CD4-positive, CD25-positive, alpha-beta regulatory T cell (primary cell): ENCODE data around the gene FBXO22. TPM values are rescaled to one million over a fixed set of nuclear protein-coding genes. Genes with fewer than 3 reads are reported as not detected.
"Not testable (repeated sequence)": the region's sequence is repeated elsewhere in the genome, so short reads cannot be mapped to it uniquely, and the experiment has no call there.

Source experiments
- ATAC-seq, 2 donors: fragments of 150-1000 bp; cut with Tn5 transposase; one replicate each; pipeline ENCODE4 v1.10.0; 2021; ENCODE audit warnings: low read depth in 2 of 2, moderate number of reproducible peaks in 2 of 2, moderate library complexity in 1 of 2
- DNase-seq, 3 donors: peaks; one replicate each; pipeline versions ENCODE4 v3.0.0 to v3.0.0-alpha.2; 2012 to 2022; ENCODE audit warnings: mixed read lengths in 1 of 3
- H3K27ac ChIP-seq: one replicate; pipeline ENCODE4 v1.7.0; 2013; ENCODE audit warnings: mild to moderate bottlenecking, low read length; ENCODE audit not compliant: insufficient read depth, poor library complexity, severe bottlenecking
- H3K27me3 ChIP-seq: one replicate; pipeline ENCODE4 v1.7.0; 2013; ENCODE audit warnings: low read length; ENCODE audit not compliant: control insufficient read depth, insufficient read depth
- H3K36me3 ChIP-seq: one replicate; pipeline ENCODE4 v1.7.0; 2013; ENCODE audit warnings: mild to moderate bottlenecking, low read length, moderate library complexity; ENCODE audit not compliant: control insufficient read depth, insufficient read depth
- H3K4me1 ChIP-seq: 2 replicates; pipeline ENCODE4 v1.7.0; 2013; ENCODE audit warnings: mild to moderate bottlenecking, low read length; ENCODE audit not compliant: insufficient read depth, control insufficient read depth, poor library complexity, severe bottlenecking
- H3K4me3 ChIP-seq: one replicate; pipeline ENCODE4 v1.7.0; 2013; ENCODE audit warnings: low read depth, mild to moderate bottlenecking, low read length, moderate library complexity
- H3K9me3 ChIP-seq, 2 experiments: 1 replicate in 1 of 2; 2 replicates in 1 of 2; pipeline ENCODE4 v1.7.0; 2013; ENCODE audit warnings: low read length in 2 of 2, mild to moderate bottlenecking in 1 of 2, moderate library complexity in 1 of 2; ENCODE audit not compliant: control insufficient read depth in 2 of 2
- H3K27ac Mint-ChIP-seq, 3 donors: one replicate each; pipeline ENCODE4 v1.8.0; 2020 to 2022; ENCODE audit warnings: mild to moderate bottlenecking in 3 of 3, mixed read lengths in 3 of 3, moderate library complexity in 2 of 3
- H3K27me3 Mint-ChIP-seq: one replicate; pipeline ENCODE4 v1.8.0; 2022; ENCODE audit warnings: mild to moderate bottlenecking, mixed read lengths
- H3K36me3 Mint-ChIP-seq: one replicate; pipeline ENCODE4 v1.8.0; 2020; ENCODE audit warnings: mixed read lengths
- H3K4me1 Mint-ChIP-seq, 4 donors: one replicate each; pipeline ENCODE4 v1.8.0; 2020 to 2022; ENCODE audit warnings: mixed read lengths in 4 of 4, mild to moderate bottlenecking in 1 of 4
- H3K4me3 Mint-ChIP-seq, 4 donors: one replicate each; pipeline ENCODE4 v1.8.0; 2020 to 2022; ENCODE audit warnings: mild to moderate bottlenecking in 4 of 4, mixed read lengths in 4 of 4, moderate library complexity in 3 of 4
- H3K9me3 Mint-ChIP-seq, 7 donors: one replicate each; pipeline ENCODE4 v1.8.0; 2020 to 2022; ENCODE audit warnings: mixed read lengths in 7 of 7, mild to moderate bottlenecking in 3 of 7, moderate library complexity in 2 of 7
- polyA plus RNA-seq, 4 donors: library from polyadenylated mRNA; unstranded; fragments of 300-500 nt; fragmentation: Illumina TruSeq; gene quantifications; one replicate each; pipeline ENCODE4 v1.2.3, GENCODE V29; 2021
- total RNA-seq: library from RNA; stranded (reverse); gene quantifications from one replicate; pipeline ENCODE4 v1.2.3, GENCODE V29; 2022

The FBXO22 gene
- total and polyA plus RNA-seq, 5 donors from 2014 or later, result 11.3 to 27.3 (median 19.8) TPM

DNA sequence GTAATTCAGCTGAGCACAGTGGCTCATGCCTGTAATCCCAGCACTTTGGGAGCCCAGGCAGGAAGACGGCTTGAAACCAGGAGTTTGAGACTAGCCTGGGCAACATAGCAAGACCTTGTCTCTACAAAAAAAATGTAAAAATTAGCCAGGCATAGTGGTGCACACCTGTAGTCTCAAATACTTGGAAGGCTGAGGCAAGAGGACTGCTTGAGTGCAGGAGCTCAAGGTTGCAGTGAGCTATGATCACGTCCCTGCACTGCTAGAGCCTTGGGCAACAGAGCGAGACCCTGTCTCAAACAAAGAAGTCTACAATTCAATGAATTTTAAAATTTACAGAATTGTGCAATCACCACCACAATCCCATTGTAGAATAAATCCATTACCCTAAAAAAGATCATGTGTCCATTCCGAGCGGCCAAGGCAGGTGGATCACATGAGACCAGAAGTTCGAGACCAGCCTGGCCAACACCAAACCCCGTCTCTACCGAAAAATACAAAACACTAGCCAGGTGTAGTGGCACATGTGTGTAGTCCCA is 45.2 kb downstream of the FBXO22 start:
- ATAC-seq, result no peak
- Mint-ChIP-seq H3K9me3 (peaks cover 0 to 5% (median 0%) of the 10 kb centered on the region in 7 donors), H3K27ac (no peak overlapping the region), H3K4me1 (no peaks in the 10 kb centered on the region), H3K36me3 (no peaks in the 10 kb centered on the region), H3K27me3 (peaks cover 61% of the 10 kb centered on the region), H3K4me3 (no peak overlapping the region)
- DNase-seq, result no peak
- H3K4me3 ChIP-seq, result no peak overlapping the region
- no peaks in the 10 kb centered on the region for H3K4me1 ChIP-seq
- H3K27ac ChIP-seq, result no peak overlapping the region
- H3K36me3 ChIP-seq, result no peaks in the 10 kb centered on the region
- peaks cover 11% of the 10 kb centered on the region for H3K27me3 ChIP-seq
- H3K9me3 ChIP-seq, result no peaks in the 10 kb centered on the region

DNA sequence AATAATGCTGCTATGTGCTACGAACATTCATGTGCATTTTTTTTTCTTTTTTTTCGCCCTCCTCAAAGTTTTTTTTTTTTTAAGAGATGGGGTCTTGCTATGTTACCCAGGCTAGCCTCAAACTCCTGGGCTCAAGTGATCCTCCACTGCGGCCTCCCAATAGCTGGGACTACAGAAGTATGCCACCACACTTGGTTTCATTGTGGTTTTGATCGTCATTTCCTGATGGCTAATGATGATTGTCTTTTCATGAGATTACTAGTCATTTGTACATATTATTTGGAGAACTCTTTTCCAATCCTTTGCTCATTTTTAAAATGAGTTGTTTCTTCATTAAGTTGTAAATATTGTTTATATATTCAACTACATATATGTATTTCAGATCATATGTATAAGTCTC is 48.8 kb downstream of the FBXO22 start:
- Histone ChIP-seq H3K27ac (no peak overlapping the region), H3K36me3 (no peaks in the 10 kb centered on the region), H3K27me3 (peaks cover 12% of the 10 kb centered on the region), H3K4me3 (no peak overlapping the region), H3K4me1 (no peaks in the 10 kb centered on the region), H3K9me3 (no peaks in the 10 kb centered on the region)
- peak in 1 of 3 donors; percentile 7 for DNase-seq
- Mint-ChIP-seq H3K4me3 (no peak overlapping the region), H3K4me1 (peaks cover 0 to 6% (median 0%) of the 10 kb centered on the region in 4 donors), H3K27me3 (peaks cover 76% of the 10 kb centered on the region), H3K9me3 (peaks cover 0 to 5% (median 0%) of the 10 kb centered on the region in 7 donors), H3K27ac (no peak overlapping the region), H3K36me3 (no peaks in the 10 kb centered on the region)
- ATAC-seq, result no peak

DNA sequence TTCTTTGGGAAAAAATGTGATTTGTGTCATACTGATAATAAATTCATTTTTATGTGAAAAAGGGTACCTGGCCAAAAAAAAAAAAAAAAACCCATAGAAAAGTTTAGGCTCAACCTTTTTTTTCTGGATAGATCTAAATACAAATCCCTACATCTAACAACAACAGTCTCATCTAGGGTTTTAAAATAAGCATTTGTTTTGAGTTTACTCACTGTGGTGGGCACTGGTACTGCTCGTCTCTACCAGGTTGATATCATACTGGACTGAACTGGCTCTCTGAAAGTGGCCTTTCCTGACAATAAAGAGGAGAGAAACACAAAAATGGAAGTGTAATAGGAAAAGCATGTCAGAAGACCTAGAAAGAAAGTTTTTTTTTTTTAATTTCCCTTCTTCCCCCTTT is 52.0 kb downstream of the FBXO22 start:
- peaks cover 11% of the 10 kb centered on the region for H3K27me3 ChIP-seq
- Mint-ChIP-seq H3K9me3 (peaks cover 0 to 2% (median 0%) of the 10 kb centered on the region in 7 donors), H3K4me1 (peaks cover 0 to 6% (median 0%) of the 10 kb centered on the region in 4 donors), H3K4me3 (no peak overlapping the region), H3K27ac (no peak overlapping the region), H3K27me3 (peaks cover 63% of the 10 kb centered on the region), H3K36me3 (no peaks in the 10 kb centered on the region)
- DNase-seq, result no peak
- no peak overlapping the region for H3K27ac ChIP-seq
- H3K36me3 ChIP-seq, result no peaks in the 10 kb centered on the region
- no peaks in the 10 kb centered on the region for H3K4me1 ChIP-seq
- no peak overlapping the region for H3K4me3 ChIP-seq
- no peaks in the 10 kb centered on the region for H3K9me3 ChIP-seq
- no peak for ATAC-seq

DNA sequence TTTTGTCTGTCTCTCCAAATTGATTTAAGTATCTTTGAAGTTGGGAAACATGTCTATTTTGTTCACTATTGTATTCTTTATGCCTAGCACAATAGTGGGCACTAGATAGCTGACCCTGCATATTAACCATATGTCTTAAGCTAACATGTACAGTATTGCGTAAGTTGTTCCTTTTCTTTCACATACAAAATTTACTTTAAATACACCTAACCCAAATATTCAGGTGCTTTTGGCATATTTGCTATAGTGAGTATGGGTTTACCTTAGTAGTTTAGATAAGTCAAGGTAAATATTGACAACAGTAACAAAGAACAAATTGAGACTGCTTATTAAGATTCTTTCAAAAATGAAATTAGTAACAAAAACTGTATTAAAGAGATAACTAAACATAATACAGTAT is 57.7 kb downstream of the FBXO22 start:
- no peak for ATAC-seq
- H3K27me3 Mint-ChIP-seq, result peaks cover 40% of the 10 kb centered on the region
- H3K36me3 Mint-ChIP-seq, result no peaks in the 10 kb centered on the region
- H3K4me3 ChIP-seq, result no peak overlapping the region
- no peak overlapping the region for H3K4me3 Mint-ChIP-seq
- no peak for DNase-seq
- H3K36me3 ChIP-seq, result no peaks in the 10 kb centered on the region
- no peaks in the 10 kb centered on the region for H3K9me3 ChIP-seq
- no peaks in the 10 kb centered on the region for H3K4me1 ChIP-seq
- no peak overlapping the region for H3K27ac ChIP-seq
- H3K27me3 ChIP-seq, result peaks cover 2% of the 10 kb centered on the region
- peaks cover 0 to 2% (median 0%) of the 10 kb centered on the region in 7 donors for H3K9me3 Mint-ChIP-seq
- H3K27ac Mint-ChIP-seq, result no peak overlapping the region
- no peaks in the 10 kb centered on the region for H3K4me1 Mint-ChIP-seq

DNA sequence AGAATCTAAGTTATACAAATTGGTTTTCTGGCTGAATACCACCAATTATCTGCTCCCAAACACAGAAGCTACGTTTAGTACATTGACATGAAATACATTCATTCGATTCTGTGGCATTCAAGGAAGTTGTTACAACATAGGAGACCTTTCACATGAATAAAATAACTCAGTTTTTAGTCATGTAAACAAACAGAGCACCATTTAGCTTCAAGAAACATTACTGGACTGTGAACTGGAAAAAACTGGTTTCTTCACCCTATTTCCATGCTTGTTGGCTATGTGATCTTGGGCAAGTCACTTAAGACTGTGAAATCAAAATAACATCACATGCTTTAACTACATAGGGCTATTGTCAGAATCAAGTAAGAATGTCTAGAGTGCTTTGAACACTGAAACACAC is 62.4 kb downstream of the FBXO22 start:
- ATAC-seq, result no peak
- no peaks in the 10 kb centered on the region for H3K9me3 ChIP-seq
- DNase-seq, result no peak
- no peak overlapping the region for H3K27ac ChIP-seq
- no peak overlapping the region for H3K4me3 Mint-ChIP-seq
- H3K27ac Mint-ChIP-seq, result no peak overlapping the region
- no peaks in the 10 kb centered on the region for H3K27me3 ChIP-seq
- no peaks in the 10 kb centered on the region for H3K36me3 ChIP-seq
- H3K27me3 Mint-ChIP-seq, result peaks cover 20% of the 10 kb centered on the region
- peaks cover 0 to 2% (median 0%) of the 10 kb centered on the region in 7 donors for H3K9me3 Mint-ChIP-seq
- H3K4me1 Mint-ChIP-seq, result no peaks in the 10 kb centered on the region
- H3K4me1 ChIP-seq, result no peaks in the 10 kb centered on the region
- no peaks in the 10 kb centered on the region for H3K36me3 Mint-ChIP-seq
- H3K4me3 ChIP-seq, result no peak overlapping the region

DNA sequence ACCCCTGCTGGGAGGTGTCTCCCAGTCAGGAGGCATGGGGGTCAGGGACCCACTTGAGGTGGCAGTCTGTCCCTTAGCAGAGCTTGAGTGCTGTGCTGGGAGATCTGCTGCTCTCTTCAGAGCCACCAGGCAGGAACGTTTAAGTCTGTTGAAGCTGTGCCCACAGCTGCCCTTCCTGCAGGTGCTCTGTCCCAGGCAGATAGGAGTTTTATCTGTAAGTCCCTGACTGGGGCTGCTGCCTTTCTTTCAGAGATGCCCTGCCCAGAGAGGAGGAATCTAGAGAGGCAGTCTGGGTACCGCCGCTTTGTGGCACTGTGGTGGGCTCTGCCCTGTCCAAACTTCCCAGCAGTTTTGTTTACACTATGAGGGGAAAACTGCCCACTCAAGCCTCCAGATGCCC is 73.1 kb downstream of the FBXO22 start:
- H3K36me3 Mint-ChIP-seq, H3K9me3 ChIP-seq, H3K36me3 ChIP-seq, H3K4me1 ChIP-seq, H3K4me3 ChIP-seq, H3K27ac Mint-ChIP-seq, H3K4me3 Mint-ChIP-seq, DNase-seq, H3K9me3 Mint-ChIP-seq, ATAC-seq, H3K4me1 Mint-ChIP-seq, H3K27ac ChIP-seq: not testable (repeated sequence)
- H3K27me3 ChIP-seq, result peaks cover 26% of the 10 kb centered on the region
- H3K27me3 Mint-ChIP-seq, result peaks cover 53% of the 10 kb centered on the region

DNA sequence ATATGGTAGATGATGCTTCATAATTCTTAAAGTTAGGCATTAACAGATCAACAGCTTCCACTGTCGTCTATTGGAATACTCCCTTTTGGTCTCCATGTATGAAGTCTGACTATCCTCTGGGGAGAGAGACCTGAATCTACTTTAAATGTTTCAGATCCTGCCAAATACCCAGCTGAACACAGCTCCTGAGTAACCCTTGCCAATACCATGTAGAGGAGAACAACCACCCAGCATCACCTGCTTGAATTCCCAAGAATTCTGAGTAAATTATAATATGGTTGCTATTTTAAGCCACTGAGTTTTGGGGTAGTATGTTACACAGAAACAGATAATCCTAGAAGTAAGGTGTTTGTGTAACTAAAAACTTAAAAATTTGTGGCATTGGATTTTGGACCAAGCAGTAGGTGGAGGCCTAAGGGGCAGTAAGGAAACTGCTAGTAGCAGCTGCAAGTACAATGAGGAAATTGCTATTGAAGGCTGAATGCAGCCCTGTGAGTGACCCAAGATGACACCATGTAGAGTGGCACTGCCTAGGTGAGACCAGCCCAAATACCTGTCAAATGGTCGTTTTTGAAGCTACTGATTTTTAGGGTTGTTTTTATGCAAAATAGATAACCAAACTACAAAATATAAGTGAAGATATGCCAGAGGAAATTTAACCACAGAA is 77.6 kb downstream of the FBXO22 start:
- no peaks in the 10 kb centered on the region for H3K36me3 ChIP-seq
- no peak for DNase-seq
- Mint-ChIP-seq H3K9me3 (peaks cover 0 to 3% (median 0%) of the 10 kb centered on the region in 7 donors), H3K4me1 (no peaks in the 10 kb centered on the region), H3K36me3 (no peaks in the 10 kb centered on the region), H3K4me3 (no peak overlapping the region), H3K27me3 (peaks cover 40% of the 10 kb centered on the region), H3K27ac (no peak overlapping the region)
- peaks cover 20% of the 10 kb centered on the region for H3K27me3 ChIP-seq
- H3K9me3 ChIP-seq, result no peaks in the 10 kb centered on the region
- no peak for ATAC-seq
- no peak overlapping the region for H3K4me3 ChIP-seq
- H3K27ac ChIP-seq, result no peak overlapping the region
- no peaks in the 10 kb centered on the region for H3K4me1 ChIP-seq

DNA sequence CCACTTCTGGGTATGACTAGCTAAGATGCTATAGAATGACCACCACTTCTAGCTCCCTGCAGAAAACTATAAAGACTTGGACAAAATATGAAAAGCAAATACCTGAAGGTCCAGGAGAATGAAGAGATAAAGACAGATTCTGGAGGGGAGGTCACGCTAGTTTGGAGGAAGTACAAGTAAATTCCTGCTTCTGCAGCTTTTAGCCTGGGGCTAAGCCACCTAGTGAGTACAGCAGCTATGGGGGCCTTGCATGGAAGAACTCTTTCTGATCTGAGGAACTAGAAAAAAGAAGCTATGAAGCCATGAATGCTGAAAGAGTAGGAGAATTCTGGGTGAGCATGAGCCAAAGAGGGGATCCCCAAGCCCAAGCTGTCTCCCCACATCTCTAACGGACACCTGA is 78.8 kb downstream of the FBXO22 start:
- DNase-seq (no peak), ATAC-seq (no peak)
- no peak overlapping the region for H3K27ac Mint-ChIP-seq
- peaks cover 0 to 3% (median 0%) of the 10 kb centered on the region in 7 donors for H3K9me3 Mint-ChIP-seq
- no peaks in the 10 kb centered on the region for H3K36me3 Mint-ChIP-seq
- Histone ChIP-seq H3K36me3 (no peaks in the 10 kb centered on the region), H3K27ac (no peak overlapping the region), H3K4me3 (no peak overlapping the region), H3K27me3 (peaks cover 18% of the 10 kb centered on the region), H3K9me3 (no peaks in the 10 kb centered on the region), H3K4me1 (no peaks in the 10 kb centered on the region)
- H3K4me1 Mint-ChIP-seq, result no peaks in the 10 kb centered on the region
- H3K27me3 Mint-ChIP-seq, result peaks cover 41% of the 10 kb centered on the region
- no peak overlapping the region for H3K4me3 Mint-ChIP-seq
